Esophagus muscularis mucosa (tissue), 3 donors: ENCODE data around the gene RNF157.

Experiments used
- POLR2A ChIP-seq: fragments of 450-650 bp; IDR thresholded peaks from one replicate; pipeline ENCODE4 v1.6.1; 2017; ENCODE audit warnings: antibody characterized with exemption, moderate library complexity, mild to moderate bottlenecking, low read depth
- POLR2AphosphoS5 ChIP-seq, 2 donors: sonication (generic); formaldehyde crosslinking; IDR thresholded peaks; one replicate each; pipeline ENCODE4 v1.6.1; 2017; ENCODE audit warnings: antibody characterized with exemption in 2 of 2
- TF ChIP-seq, protein P1 (sequence below), 3 experiments: fragments of 200-600 bp in 2 of 3; fragments of 450-650 bp in 1 of 3; sonication (generic) in 2 of 3; IDR thresholded peaks; one replicate each; pipeline ENCODE4 v1.5.1; 2017 to 2019; ENCODE audit warnings: antibody characterized with exemption in 3 of 3, mild to moderate bottlenecking in 2 of 3, moderate library complexity in 1 of 3

DNA sequence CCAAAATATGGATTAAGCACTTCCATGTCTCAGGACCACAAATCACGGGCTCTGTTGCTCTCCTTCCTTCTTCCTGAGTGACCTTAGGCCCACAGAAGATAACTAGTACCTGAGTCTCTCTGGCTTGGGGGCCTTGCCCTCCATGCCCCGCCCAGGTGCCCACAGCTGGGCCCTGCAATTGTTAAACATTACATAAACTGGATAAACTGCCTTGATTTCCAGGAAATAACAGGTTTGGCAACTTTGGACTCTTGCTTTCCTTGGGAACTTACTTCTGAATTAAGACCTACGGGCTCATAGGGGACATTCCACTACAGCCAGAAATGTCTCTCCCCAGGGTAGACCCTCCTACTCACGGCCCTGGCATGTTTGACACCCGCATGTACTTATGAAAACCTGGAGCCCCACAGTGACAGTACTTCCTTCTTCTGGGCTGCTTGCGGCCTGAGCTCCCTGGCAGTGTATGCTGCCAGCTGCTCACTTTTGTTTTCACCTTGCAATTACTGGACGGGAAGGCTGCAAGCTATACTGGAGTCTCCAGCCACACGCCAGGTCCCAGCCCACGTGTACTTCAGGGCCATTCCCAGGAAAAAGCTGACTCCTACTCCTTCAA lies 22.5 kb upstream of the RNF157 start:
- TF ChIP-seq, protein P1, sequence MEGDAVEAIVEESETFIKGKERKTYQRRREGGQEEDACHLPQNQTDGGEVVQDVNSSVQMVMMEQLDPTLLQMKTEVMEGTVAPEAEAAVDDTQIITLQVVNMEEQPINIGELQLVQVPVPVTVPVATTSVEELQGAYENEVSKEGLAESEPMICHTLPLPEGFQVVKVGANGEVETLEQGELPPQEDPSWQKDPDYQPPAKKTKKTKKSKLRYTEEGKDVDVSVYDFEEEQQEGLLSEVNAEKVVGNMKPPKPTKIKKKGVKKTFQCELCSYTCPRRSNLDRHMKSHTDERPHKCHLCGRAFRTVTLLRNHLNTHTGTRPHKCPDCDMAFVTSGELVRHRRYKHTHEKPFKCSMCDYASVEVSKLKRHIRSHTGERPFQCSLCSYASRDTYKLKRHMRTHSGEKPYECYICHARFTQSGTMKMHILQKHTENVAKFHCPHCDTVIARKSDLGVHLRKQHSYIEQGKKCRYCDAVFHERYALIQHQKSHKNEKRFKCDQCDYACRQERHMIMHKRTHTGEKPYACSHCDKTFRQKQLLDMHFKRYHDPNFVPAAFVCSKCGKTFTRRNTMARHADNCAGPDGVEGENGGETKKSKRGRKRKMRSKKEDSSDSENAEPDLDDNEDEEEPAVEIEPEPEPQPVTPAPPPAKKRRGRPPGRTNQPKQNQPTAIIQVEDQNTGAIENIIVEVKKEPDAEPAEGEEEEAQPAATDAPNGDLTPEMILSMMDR (IDR thresholded peaks at IDR 0.05), result no peak
- TF ChIP-seq POLR2A (no peak), POLR2AphosphoS5 (IDR thresholded peaks at IDR 0.05) (no peak)
